ENCODE measurements around the gene MAL. TPM values are rescaled to one million over a fixed set of nuclear protein-coding genes. Genes with fewer than 3 reads are reported as not detected.

MAL gene
- total RNA-seq, 1 donor from 2014 or later, result not detected

GRCh38 chr2:95021847-95022246 lies 3.7 kb upstream of the MAL start:
- Mint-ChIP-seq H3K9me3 (peaks cover 2% of the 10 kb centered on the region), H3K27ac (no peak overlapping the region), H3K4me1 (peaks cover 39% of the 10 kb centered on the region), H3K27me3 (ENCODE audit: insufficient read depth, low read depth) (peaks cover 36% of the 10 kb centered on the region), H3K36me3 (no peaks in the 10 kb centered on the region), H3K4me3 (peak overlapping the region; percentile 33)
- no peaks in the 10 kb centered on the region for H3K36me3 ChIP-seq
- TF ChIP-seq EZH2phosphoT487 (IDR thresholded peaks at IDR 0.05) (no peak), EZH2 (IDR thresholded peaks at IDR 0.05) (no peak)
- H3K27me3 ChIP-seq, result peaks cover 35% of the 10 kb centered on the region
- no peak overlapping the region for H3K27ac ChIP-seq
- H3K4me3 ChIP-seq, result no peak overlapping the region
- H3K4me2 ChIP-seq, result no peak overlapping the region
- H3F3A ChIP-seq (ENCODE audit: low read depth), result no peaks in the 10 kb centered on the region
- H4K20me1 ChIP-seq (ENCODE audit: low read depth), result no peaks in the 10 kb centered on the region
- no peaks in the 10 kb centered on the region for H3K79me2 ChIP-seq (ENCODE audit: low read depth)
- no peak for DNase-seq (ENCODE audit: low spot score)
- H3K9ac ChIP-seq, result no peak overlapping the region
- no peak overlapping the region for H2AFZ ChIP-seq (replicated peaks)
- no peaks in the 10 kb centered on the region for H3K9me3 ChIP-seq (ENCODE audit: low read depth)
- H3K4me1 ChIP-seq, result no peaks in the 10 kb centered on the region

DNA sequence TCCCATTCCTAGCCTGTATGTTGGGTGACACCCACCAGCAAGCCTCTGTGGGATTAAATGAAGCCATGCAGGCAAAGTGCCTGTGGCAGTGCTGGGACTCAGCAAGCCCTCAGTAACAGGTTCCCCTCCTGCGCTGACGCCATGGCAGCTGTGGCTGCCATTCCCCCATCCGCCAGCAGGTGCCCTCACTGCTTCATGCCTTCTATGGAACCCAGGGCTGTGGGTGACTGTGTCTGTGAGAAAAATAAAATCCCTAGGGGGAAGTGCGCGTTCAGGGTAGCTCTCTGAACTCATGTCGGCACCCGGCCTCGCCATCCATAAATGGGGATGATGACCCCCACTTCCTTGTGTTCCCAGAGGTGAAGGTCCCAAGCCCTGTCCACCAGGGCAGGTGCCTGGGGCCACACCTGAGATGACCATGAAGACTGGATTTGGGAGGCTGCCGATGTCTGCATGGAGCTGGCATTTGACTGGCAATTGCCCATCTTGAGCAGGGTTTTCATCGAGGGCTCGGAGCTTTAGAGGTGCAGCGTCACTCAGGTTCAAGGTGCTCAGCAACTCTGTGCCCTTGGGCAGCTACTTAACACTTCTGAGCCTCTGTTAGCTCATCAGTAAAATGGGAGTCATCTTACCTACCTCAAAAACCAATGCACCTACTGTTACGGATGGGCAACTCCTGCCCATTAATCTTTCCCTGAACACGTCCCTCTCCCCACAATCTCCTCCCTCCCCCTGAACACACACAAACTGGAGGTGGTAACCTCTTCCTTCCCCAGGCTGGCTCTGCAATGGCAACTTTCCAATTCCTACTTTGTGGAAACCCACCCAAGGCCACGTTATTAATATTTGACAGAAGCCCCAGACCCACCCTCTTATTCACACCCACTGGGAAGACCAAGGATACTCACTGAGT lies 2.9 kb upstream of the MAL start:
- no peaks in the 10 kb centered on the region for H3K36me3 ChIP-seq
- peaks cover 2% of the 10 kb centered on the region for H3K9me3 Mint-ChIP-seq
- no peaks in the 10 kb centered on the region for H3K36me3 Mint-ChIP-seq
- peaks cover 42% of the 10 kb centered on the region for H3K27me3 Mint-ChIP-seq (ENCODE audit: insufficient read depth, low read depth)
- H3K27ac Mint-ChIP-seq, result no peak overlapping the region
- H3K27ac ChIP-seq, result no peak overlapping the region
- no peaks in the 10 kb centered on the region for H3K9me3 ChIP-seq (ENCODE audit: low read depth)
- no peak overlapping the region for H2AFZ ChIP-seq (replicated peaks)
- peaks cover 42% of the 10 kb centered on the region for H3K27me3 ChIP-seq
- no peaks in the 10 kb centered on the region for H3K79me2 ChIP-seq (ENCODE audit: low read depth)
- H3K4me3 Mint-ChIP-seq, result peak overlapping the region; percentile 54
- TF ChIP-seq EZH2phosphoT487 (IDR thresholded peaks at IDR 0.05), result no peak
- TF ChIP-seq, protein P1, sequence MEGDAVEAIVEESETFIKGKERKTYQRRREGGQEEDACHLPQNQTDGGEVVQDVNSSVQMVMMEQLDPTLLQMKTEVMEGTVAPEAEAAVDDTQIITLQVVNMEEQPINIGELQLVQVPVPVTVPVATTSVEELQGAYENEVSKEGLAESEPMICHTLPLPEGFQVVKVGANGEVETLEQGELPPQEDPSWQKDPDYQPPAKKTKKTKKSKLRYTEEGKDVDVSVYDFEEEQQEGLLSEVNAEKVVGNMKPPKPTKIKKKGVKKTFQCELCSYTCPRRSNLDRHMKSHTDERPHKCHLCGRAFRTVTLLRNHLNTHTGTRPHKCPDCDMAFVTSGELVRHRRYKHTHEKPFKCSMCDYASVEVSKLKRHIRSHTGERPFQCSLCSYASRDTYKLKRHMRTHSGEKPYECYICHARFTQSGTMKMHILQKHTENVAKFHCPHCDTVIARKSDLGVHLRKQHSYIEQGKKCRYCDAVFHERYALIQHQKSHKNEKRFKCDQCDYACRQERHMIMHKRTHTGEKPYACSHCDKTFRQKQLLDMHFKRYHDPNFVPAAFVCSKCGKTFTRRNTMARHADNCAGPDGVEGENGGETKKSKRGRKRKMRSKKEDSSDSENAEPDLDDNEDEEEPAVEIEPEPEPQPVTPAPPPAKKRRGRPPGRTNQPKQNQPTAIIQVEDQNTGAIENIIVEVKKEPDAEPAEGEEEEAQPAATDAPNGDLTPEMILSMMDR (IDR thresholded peaks at IDR 0.05), result peak; percentile 47
- peaks cover 42% of the 10 kb centered on the region for H3K4me1 Mint-ChIP-seq
- H3K9ac ChIP-seq, result no peak overlapping the region
- DNase-seq (ENCODE audit: low spot score), result peak; percentile 30
- no peaks in the 10 kb centered on the region for H4K20me1 ChIP-seq (ENCODE audit: low read depth)
- no peak overlapping the region for H3K4me2 ChIP-seq
- H3K4me3 ChIP-seq, result no peak overlapping the region
- H3F3A ChIP-seq (ENCODE audit: low read depth), result no peaks in the 10 kb centered on the region
- H3K4me1 ChIP-seq, result no peaks in the 10 kb centered on the region

GRCh38 chr2:95023222-95023597 lies 2.3 kb upstream of the MAL start:
- H3K36me3 ChIP-seq, result no peaks in the 10 kb centered on the region
- Mint-ChIP-seq H3K4me1 (peaks cover 40% of the 10 kb centered on the region), H3K9me3 (peaks cover 2% of the 10 kb centered on the region), H3K36me3 (no peaks in the 10 kb centered on the region), H3K27me3 (ENCODE audit: insufficient read depth, low read depth) (peaks cover 44% of the 10 kb centered on the region), H3K27ac (no peak overlapping the region), H3K4me3 (no peak overlapping the region)
- H2AFZ ChIP-seq (replicated peaks), result no peak overlapping the region
- no peak overlapping the region for H3K9ac ChIP-seq
- no peaks in the 10 kb centered on the region for H3K4me1 ChIP-seq
- no peaks in the 10 kb centered on the region for H3K9me3 ChIP-seq (ENCODE audit: low read depth)
- H3K27me3 ChIP-seq, result peaks cover 49% of the 10 kb centered on the region
- no peaks in the 10 kb centered on the region for H3F3A ChIP-seq (ENCODE audit: low read depth)
- no peak overlapping the region for H3K4me3 ChIP-seq
- H4K20me1 ChIP-seq (ENCODE audit: low read depth), result no peaks in the 10 kb centered on the region
- no peak for DNase-seq (ENCODE audit: low spot score)
- TF ChIP-seq, protein P1 (IDR thresholded peaks at IDR 0.05), result no peak
- no peak for TF ChIP-seq EZH2 (IDR thresholded peaks at IDR 0.05)
- TF ChIP-seq EZH2phosphoT487 (IDR thresholded peaks at IDR 0.05), result no peak
- no peak overlapping the region for H3K4me2 ChIP-seq
- H3K27ac ChIP-seq, result no peak overlapping the region
- no peaks in the 10 kb centered on the region for H3K79me2 ChIP-seq (ENCODE audit: low read depth)

DNA sequence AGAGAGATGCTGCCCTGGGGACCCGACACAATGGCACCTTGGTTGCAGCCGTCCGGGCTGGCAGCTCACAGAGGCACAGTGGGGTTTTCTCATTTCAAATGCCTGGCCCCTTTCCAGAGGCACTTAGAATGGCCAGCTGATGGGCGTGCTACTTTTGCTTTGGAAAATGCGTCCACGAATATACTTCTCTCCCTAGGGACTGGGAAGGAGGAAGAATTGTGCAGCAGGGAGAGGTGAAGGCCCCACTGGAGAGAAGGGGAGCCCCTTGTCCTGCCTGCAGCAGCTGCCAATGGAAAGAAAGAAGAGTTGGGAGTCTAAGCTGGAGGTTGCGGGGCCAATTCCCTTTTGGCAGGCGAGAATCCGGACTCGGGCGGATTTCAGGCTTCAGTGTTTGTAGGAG lies 1.1 kb upstream of the MAL start:
- no peak for DNase-seq (ENCODE audit: low spot score)
- H4K20me1 ChIP-seq (ENCODE audit: low read depth), result no peaks in the 10 kb centered on the region
- no peaks in the 10 kb centered on the region for H3F3A ChIP-seq (ENCODE audit: low read depth)
- no peak overlapping the region for H2AFZ ChIP-seq (replicated peaks)
- no peak overlapping the region for H3K27ac ChIP-seq
- no peaks in the 10 kb centered on the region for H3K79me2 ChIP-seq (ENCODE audit: low read depth)
- H3K36me3 ChIP-seq, result no peaks in the 10 kb centered on the region
- H3K4me3 ChIP-seq, result no peak overlapping the region
- H3K9ac ChIP-seq, result no peak overlapping the region
- H3K27me3 Mint-ChIP-seq (ENCODE audit: insufficient read depth, low read depth), result peaks cover 41% of the 10 kb centered on the region
- no peak for TF ChIP-seq EZH2 (IDR thresholded peaks at IDR 0.05)
- TF ChIP-seq EZH2phosphoT487 (IDR thresholded peaks at IDR 0.05), result no peak
- TF ChIP-seq, protein P1 (IDR thresholded peaks at IDR 0.05), result no peak
- H3K27ac Mint-ChIP-seq, result no peak overlapping the region
- peak overlapping the region; percentile 76 for H3K4me3 Mint-ChIP-seq
- H3K4me2 ChIP-seq, result no peak overlapping the region
- peaks cover 49% of the 10 kb centered on the region for H3K27me3 ChIP-seq
- H3K36me3 Mint-ChIP-seq, result no peaks in the 10 kb centered on the region
- no peaks in the 10 kb centered on the region for H3K9me3 ChIP-seq (ENCODE audit: low read depth)
- no peaks in the 10 kb centered on the region for H3K4me1 ChIP-seq
- peaks cover 4% of the 10 kb centered on the region for H3K9me3 Mint-ChIP-seq
- H3K4me1 Mint-ChIP-seq, result peaks cover 40% of the 10 kb centered on the region
